Adipocyte (in vitro differentiated cells): Measurements from ENCODE around the gene DSC3.
"Not testable (repeated sequence)": the region's sequence is repeated elsewhere in the genome, so short reads cannot be mapped to it uniquely, and the experiment has no call there.

Source experiments
- DNase-seq: peaks from one replicate; pipeline ENCODE4 v3.0.0-alpha.2; 2015; ENCODE audit warnings: low read depth
- H3K27me3 ChIP-seq: replicated peaks from 2 replicates; pipeline ENCODE4 v1.7.0; 2013; ENCODE audit warnings: mild to moderate bottlenecking, low read length, moderate library complexity; ENCODE audit not compliant: control insufficient read depth, insufficient read depth
- H3K36me3 ChIP-seq: 2 replicates; pipeline ENCODE4 v1.7.0; 2013; ENCODE audit warnings: low read length, mild to moderate bottlenecking, moderate library complexity; ENCODE audit not compliant: control insufficient read depth, insufficient read depth, severe bottlenecking
- H3K4me1 ChIP-seq: 2 replicates; pipeline ENCODE4 v1.7.0; 2013; ENCODE audit warnings: mild to moderate bottlenecking, low read length, moderate library complexity; ENCODE audit not compliant: control insufficient read depth, insufficient read depth
- H3K4me3 ChIP-seq: 2 replicates; pipeline ENCODE4 v1.7.0; 2013; ENCODE audit warnings: mild to moderate bottlenecking, low read length, moderate library complexity
- H3K9ac ChIP-seq: 2 replicates; pipeline ENCODE4 v1.7.0; 2013; ENCODE audit warnings: mild to moderate bottlenecking, low read length, moderate library complexity
- H3K9me3 ChIP-seq: 2 replicates; pipeline ENCODE4 v1.7.0; 2013; ENCODE audit warnings: mild to moderate bottlenecking, low read length, moderate library complexity; ENCODE audit not compliant: control insufficient read depth

DSC3 gene

DNA sequence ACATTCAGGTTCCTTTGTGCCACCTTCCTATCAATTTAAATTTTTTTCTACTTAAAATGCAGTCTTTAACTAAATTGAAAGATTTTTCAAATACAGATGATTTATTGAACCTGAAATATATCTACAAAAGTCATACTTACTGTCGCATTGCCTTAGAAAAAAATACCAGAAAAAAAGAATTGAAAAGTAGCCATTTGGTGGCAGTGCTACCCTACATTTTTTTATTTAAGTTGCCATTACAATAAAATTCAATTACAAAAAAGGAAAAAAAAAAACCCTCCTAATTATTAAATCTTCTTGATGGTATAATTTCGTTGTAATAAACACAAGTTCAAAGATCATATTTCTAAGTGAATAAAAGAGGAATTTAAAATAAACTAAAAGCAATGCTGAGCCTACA, 43.4 kb downstream of the DSC3 start:
- Histone ChIP-seq H3K4me3 (no peak overlapping the region), H3K9me3 (no peaks in the 10 kb centered on the region), H3K27me3 (no peaks in the 10 kb centered on the region), H3K9ac (no peak overlapping the region), H3K36me3 (no peaks in the 10 kb centered on the region), H3K4me1 (no peaks in the 10 kb centered on the region)
- no peak for DNase-seq

DNA sequence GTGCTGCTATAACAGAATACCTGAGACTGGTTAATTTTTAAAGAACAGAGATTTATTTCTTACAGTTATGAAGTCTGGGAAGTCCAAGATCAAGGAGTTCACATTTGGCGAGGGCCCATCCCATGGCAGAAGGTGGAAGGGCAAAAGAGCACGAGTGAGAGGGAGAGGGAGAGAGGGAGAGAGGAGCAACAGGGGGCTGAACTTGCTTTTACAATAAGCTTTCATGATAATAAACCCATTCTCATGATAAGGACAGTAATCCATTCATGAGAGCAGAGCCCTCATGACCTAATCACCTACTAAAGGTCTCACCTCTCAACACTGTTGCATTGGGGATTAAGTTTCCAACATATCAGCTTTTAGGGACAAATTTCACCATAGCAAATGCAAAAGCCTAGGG, 45.3 kb downstream of the DSC3 start:
- Histone ChIP-seq H3K9me3 (no peaks in the 10 kb centered on the region), H3K27me3 (no peaks in the 10 kb centered on the region), H3K4me3 (no peak overlapping the region), H3K36me3 (no peaks in the 10 kb centered on the region), H3K4me1 (no peaks in the 10 kb centered on the region), H3K9ac (no peak overlapping the region)
- DNase-seq = no peak

DNA sequence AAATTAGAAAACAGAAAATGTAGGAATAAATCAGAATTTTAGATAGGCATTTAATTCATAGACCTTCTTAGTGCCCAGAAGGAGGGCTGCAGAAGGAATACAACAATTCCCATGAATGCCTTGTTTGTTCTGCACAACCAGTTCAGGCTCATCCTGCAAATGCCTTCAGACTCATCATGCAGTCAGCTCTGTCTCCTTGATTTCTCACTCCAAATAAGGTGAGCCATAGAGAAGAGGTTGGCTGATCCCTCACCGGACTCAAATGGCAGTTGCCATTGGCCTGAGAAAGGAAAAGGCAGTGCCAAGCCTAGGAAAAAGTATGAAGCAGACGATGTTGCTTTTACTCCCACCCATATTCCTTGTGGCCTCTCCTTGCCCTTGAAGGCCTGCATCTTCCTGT, 50.3 kb downstream of the DSC3 start:
- Histone ChIP-seq H3K4me3 (no peak overlapping the region), H3K9ac (no peak overlapping the region), H3K4me1 (no peaks in the 10 kb centered on the region), H3K9me3 (no peaks in the 10 kb centered on the region), H3K27me3 (no peaks in the 10 kb centered on the region), H3K36me3 (no peaks in the 10 kb centered on the region)
- no peak for DNase-seq

DNA sequence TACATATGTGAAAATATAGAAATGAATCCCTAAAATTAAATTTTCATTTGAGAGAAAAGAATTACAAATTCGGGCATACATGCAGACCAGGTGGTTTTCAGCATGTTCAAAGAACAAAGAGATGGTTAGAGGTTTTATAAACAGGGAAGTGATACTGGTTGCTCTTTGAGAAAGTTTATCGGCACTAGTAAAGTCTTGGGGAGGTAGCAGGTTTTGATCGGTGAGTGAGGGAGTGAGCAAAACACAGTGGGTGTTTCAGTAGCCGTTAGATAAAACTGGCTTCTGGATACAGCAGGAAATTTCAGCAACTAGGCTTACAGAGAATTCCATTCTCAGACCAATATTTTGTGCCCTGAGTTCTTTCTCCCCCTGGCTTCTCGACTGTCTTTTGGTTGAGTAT, 51.1 kb downstream of the DSC3 start:
- Histone ChIP-seq H3K9me3 (no peaks in the 10 kb centered on the region), H3K9ac (no peak overlapping the region), H3K27me3 (no peaks in the 10 kb centered on the region), H3K36me3 (no peaks in the 10 kb centered on the region), H3K4me1 (no peaks in the 10 kb centered on the region), H3K4me3 (no peak overlapping the region)
- DNase-seq = no peak

DNA sequence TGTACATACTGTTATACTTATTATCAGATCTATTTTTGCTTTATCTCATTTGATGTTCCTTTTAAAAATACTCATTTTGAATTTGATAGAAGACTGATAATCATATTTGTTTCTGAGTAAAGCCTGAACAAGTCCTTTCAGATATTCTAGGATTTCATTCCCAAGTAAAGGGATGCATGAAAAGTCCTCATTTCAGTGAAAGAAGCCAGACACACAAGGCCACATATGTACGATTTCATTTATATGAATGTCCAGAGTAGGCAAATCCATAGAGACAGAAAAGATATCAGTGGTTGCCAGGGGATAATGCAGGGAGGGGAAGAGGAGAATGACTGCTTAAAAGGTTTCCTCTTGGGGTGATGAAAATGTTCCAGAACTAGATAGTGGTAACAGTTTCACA, 53.4 kb downstream of the DSC3 start:
- no peak overlapping the region for H3K4me3 ChIP-seq
- H3K9ac ChIP-seq = no peak overlapping the region
- no peaks in the 10 kb centered on the region for H3K9me3 ChIP-seq
- H3K36me3 ChIP-seq = no peaks in the 10 kb centered on the region
- no peaks in the 10 kb centered on the region for H3K4me1 ChIP-seq
- no peaks in the 10 kb centered on the region for H3K27me3 ChIP-seq
- no peak for DNase-seq

DNA sequence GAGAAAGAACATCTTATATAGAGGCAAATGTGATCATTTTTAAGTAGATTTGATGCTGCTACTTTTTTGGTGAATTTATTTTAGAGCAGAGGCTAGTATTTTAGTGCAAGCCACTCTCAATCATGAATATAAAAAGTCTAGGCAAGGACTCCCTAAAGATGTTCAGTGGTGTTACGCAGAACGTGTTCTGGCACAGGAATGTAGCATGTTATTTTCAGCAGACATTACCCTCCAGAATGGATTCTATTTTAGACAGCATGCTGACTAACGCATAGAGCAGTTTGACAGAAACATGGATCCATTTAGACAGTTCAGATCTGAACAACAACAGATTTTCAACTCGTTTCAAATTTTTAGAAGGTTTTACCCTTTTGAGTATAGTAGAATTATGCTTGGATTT, 54.1 kb downstream of the DSC3 start:
- H3K4me1 ChIP-seq = no peaks in the 10 kb centered on the region
- no peaks in the 10 kb centered on the region for H3K36me3 ChIP-seq
- no peaks in the 10 kb centered on the region for H3K9me3 ChIP-seq
- no peak for DNase-seq
- H3K9ac ChIP-seq = no peak overlapping the region
- H3K27me3 ChIP-seq = no peaks in the 10 kb centered on the region
- H3K4me3 ChIP-seq = no peak overlapping the region

DNA sequence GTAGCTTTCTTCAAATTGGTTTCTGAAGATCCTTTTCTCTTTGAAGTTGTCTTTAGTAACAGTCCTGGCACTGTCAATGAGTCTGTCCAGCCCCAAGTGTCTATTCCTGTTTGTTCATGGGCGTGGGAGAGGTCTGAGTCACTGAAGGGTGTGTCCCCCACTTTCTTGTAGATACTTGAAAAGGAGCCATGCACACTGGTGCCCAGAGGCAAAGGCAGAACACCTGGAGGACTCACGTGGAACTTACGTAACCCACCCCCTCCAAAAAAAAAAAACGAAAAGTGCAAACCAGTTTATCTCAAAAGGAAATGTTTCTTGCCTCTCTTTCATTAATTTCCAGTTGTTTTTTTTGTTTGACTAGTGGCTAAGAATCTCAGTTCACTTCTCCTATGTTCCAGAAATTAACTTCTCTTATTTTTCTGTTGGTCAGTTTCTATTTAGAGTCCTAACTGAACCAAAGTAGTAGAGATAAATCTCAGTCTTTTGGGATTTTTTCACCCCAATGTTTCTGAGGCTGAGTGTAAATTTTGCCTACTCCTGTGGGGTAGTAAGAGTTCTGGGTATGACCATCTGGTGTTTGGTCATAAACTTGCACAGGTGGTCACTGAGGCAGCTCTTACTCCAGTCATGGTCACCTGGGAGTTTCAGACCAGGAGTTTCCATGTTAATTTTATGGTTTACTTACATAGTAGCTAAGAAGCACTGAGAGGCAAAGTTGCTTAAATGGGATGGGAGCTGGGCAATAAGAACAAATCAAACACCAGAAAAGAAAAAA, 54.9 kb downstream of the DSC3 start:
- no peak overlapping the region for H3K4me3 ChIP-seq
- DNase-seq = no peak

DNA sequence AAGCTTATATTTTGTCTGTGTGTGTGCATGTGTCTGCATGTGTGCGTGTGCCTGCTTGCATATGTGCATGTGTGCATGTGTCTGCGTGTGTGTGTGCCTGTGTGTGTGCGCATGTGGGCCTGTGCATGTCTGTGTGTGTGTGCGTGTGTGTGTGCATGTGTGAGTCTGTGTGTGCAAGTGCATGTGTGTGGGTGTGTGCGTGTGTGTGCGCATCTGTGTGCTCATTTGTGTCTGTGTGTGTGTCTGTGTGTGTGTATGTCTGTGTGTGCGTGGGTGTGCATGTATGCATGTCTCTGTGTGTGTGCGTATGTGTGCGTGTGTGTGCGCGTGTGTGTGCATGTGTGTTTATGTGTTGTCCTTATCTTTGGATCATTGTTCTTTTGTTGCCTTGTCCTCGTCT, 56.8 kb downstream of the DSC3 start:
- Histone ChIP-seq H3K4me3 (no peak overlapping the region), H3K9ac (no peak overlapping the region), H3K9me3 (no peaks in the 10 kb centered on the region), H3K4me1 (no peaks in the 10 kb centered on the region), H3K36me3 (no peaks in the 10 kb centered on the region), H3K27me3 (peaks cover 2% of the 10 kb centered on the region)
- DNase-seq = no peak

More for the DNA sequence above, 54.9 kb downstream of the DSC3 start:
- no peaks in the 10 kb centered on the region for H3K4me1 ChIP-seq
- H3K27me3 ChIP-seq = no peaks in the 10 kb centered on the region
- H3K36me3 ChIP-seq = no peaks in the 10 kb centered on the region
- no peak overlapping the region for H3K9ac ChIP-seq
- no peaks in the 10 kb centered on the region for H3K9me3 ChIP-seq

DNA sequence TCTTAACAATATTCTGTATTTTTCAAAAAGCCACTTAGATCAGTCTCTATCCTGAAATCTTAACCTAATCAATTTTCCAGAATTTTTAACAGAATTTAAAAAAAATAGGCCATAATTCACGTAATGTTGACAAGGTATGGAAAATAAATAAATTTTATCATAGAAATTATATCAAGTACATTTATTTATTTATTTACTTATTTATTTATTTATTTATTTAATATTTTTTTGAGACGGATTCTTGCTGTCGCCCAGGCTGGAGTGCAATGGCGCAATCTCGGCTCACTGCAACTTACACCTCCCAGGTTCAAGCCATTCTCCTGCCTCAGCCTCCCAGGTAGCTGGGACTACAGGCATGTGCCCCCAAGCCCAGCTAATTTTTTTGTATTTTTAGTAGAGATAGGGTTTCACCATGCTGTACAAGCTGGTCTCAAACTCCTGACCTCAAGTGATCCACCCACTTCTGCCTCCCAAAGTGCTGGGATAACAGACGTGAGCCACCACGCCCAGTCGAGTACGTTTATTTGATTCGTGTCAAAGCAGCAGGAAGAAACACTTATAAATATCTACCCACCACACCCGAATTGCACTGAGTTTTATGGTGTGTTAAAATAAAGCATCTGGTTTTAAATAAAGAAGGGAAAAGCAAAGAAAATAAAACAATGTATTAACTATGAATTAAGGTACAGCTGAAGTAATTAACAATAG, 60.1 kb downstream of the DSC3 start:
- H3K4me1 ChIP-seq = no peaks in the 10 kb centered on the region
- H3K4me3 ChIP-seq = no peak overlapping the region
- H3K36me3 ChIP-seq = no peaks in the 10 kb centered on the region
- H3K9ac ChIP-seq = no peak overlapping the region
- DNase-seq = no peak
- H3K9me3 ChIP-seq = no peaks in the 10 kb centered on the region
- H3K27me3 ChIP-seq = peaks cover 3% of the 10 kb centered on the region

DNA sequence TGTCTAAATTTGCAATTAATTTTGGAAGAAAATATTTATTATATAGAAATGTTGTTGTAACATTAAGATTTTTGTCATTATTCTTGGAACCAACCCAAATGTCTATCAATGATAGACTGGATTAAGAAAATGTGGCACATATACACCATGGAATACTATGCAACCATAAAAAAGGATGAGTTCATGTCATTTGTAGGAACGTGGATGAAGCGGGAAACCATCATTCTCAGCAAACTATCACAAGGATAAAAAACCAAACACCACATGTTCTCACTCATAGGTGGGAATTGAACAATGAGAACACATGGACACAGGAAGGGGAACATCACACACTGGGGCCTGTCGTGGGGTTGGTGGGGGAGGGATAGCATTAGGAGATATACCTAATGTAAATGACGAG, 64.5 kb downstream of the DSC3 start:
- not testable (repeated sequence) for DNase-seq, H3K9ac ChIP-seq, H3K36me3 ChIP-seq, H3K9me3 ChIP-seq, H3K27me3 ChIP-seq, H3K4me1 ChIP-seq, H3K4me3 ChIP-seq

DNA sequence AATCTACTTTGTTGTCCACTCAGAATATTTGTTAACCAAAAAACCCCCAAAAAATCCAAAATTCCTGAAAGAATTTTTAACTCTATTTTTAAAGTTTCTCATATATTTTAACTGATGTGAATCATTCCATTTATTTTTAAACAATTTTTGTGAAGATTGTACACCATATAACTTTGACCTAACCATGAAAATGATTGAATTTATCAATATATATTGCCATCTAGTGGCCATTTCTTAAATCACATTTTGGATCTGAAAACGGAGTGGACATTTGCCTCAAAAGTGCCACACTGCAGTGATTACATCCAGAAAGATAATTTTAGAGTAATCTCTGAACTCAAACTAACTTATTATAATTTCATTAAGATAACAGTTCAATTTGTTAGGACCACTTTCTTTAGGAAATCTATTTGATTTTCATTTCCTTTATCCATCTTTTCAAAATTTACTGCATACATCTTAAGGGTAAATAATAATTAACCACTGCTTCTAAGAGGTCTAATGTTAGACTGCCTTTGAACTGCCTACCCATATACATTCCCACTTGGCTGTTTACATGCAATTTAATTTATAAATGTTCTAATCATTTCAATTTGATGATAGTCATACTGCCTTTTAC, 71.1 kb downstream of the DSC3 start:
- Histone ChIP-seq H3K36me3 (no peaks in the 10 kb centered on the region), H3K4me3 (no peak overlapping the region), H3K27me3 (peaks cover 6% of the 10 kb centered on the region), H3K9ac (no peak overlapping the region), H3K9me3 (no peaks in the 10 kb centered on the region), H3K4me1 (no peaks in the 10 kb centered on the region)
- peak; percentile 75 for DNase-seq
